ENCODE results near the gene CARD18. TPM values are rescaled to one million over a fixed set of nuclear protein-coding genes. Genes with fewer than 3 reads are reported as not detected.

Gene CARD18
- total RNA-seq, 4 donors from 2014 or later: not detected

- no peaks in the 10 kb centered on the region for H3K27me3 ChIP-seq
- intact Hi-C loops (cut with DNase I; ENCODE audit: low total_unique reads) (no loop called here), in situ Hi-C loops (cut with MboI; ENCODE audit: low pct_ligation_motif_present in 1 of 4, low pct_unique_long_range_greater_than_20kb in 1 of 4, low sequenced_read_pairs in 3 of 4) (no loop called here)
- no peaks in the 10 kb centered on the region for H3K4me1 ChIP-seq
- DNase-seq: no peak
- H3K9me3 ChIP-seq: no peaks in the 10 kb centered on the region
- no peak overlapping the region for H3K27ac ChIP-seq
- H3K36me3 ChIP-seq: no peaks in the 10 kb centered on the region
- no peak overlapping the region for H3K4me3 ChIP-seq
- TF ChIP-seq, protein P1, sequence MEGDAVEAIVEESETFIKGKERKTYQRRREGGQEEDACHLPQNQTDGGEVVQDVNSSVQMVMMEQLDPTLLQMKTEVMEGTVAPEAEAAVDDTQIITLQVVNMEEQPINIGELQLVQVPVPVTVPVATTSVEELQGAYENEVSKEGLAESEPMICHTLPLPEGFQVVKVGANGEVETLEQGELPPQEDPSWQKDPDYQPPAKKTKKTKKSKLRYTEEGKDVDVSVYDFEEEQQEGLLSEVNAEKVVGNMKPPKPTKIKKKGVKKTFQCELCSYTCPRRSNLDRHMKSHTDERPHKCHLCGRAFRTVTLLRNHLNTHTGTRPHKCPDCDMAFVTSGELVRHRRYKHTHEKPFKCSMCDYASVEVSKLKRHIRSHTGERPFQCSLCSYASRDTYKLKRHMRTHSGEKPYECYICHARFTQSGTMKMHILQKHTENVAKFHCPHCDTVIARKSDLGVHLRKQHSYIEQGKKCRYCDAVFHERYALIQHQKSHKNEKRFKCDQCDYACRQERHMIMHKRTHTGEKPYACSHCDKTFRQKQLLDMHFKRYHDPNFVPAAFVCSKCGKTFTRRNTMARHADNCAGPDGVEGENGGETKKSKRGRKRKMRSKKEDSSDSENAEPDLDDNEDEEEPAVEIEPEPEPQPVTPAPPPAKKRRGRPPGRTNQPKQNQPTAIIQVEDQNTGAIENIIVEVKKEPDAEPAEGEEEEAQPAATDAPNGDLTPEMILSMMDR (IDR thresholded peaks at IDR 0.05): no peak
- no peak for TF ChIP-seq EP300 (IDR thresholded peaks at IDR 0.05; ENCODE audit: low read depth)
- TF ChIP-seq POLR2AphosphoS5 (IDR thresholded peaks at IDR 0.05): no peak
- no peak for TF ChIP-seq POLR2A (IDR thresholded peaks at IDR 0.05)
- 66 to 74% methylated on average over 5 of the region's 5 CpGs for WGBS, 2 donors (ENCODE audit: low coverage in 1 of 2)
Measured at GRCh38 chr11:105179542-105180278, 40.1 kb upstream of the CARD18 start.

- TF ChIP-seq POLR2A (IDR thresholded peaks at IDR 0.05): no peak
- TF ChIP-seq, protein P1 (IDR thresholded peaks at IDR 0.05): no peak
- TF ChIP-seq POLR2AphosphoS5 (IDR thresholded peaks at IDR 0.05): no peak
- no peak for TF ChIP-seq EP300 (IDR thresholded peaks at IDR 0.05; ENCODE audit: low read depth)
- Histone ChIP-seq H3K9me3 (no peaks in the 10 kb centered on the region), H3K27ac (no peak overlapping the region), H3K4me1 (no peaks in the 10 kb centered on the region), H3K27me3 (no peaks in the 10 kb centered on the region), H3K36me3 (no peaks in the 10 kb centered on the region), H3K4me3 (no peak overlapping the region)
- DNase-seq: no peak
- in situ Hi-C loops (cut with MboI; ENCODE audit: low pct_ligation_motif_present in 1 of 4, low pct_unique_long_range_greater_than_20kb in 1 of 4, low sequenced_read_pairs in 3 of 4) (no loop called here), intact Hi-C loops (cut with DNase I; ENCODE audit: low total_unique reads) (no loop called here)
Measured at GRCh38 chr11:105177658-105178057, 38.1 kb upstream of the CARD18 start.

- Histone ChIP-seq H3K4me3 (no peak overlapping the region), H3K9me3 (peaks cover 0 to 6% of the 10 kb centered on the region in 2 donors), H3K4me1 (no peaks in the 10 kb centered on the region), H3K27me3 (no peaks in the 10 kb centered on the region), H3K36me3 (no peaks in the 10 kb centered on the region), H3K27ac (no peak overlapping the region)
- in situ Hi-C loops (cut with MboI; ENCODE audit: low pct_ligation_motif_present in 1 of 4, low pct_unique_long_range_greater_than_20kb in 1 of 4, low sequenced_read_pairs in 3 of 4) (no loop called here), intact Hi-C loops (cut with DNase I; ENCODE audit: low total_unique reads) (no loop called here)
- DNase-seq: no peak
- TF ChIP-seq, protein P1 (IDR thresholded peaks at IDR 0.05): no peak
- no peak for TF ChIP-seq EP300 (IDR thresholded peaks at IDR 0.05; ENCODE audit: low read depth)
Measured at GRCh38 chr11:105168457-105168856, 28.9 kb upstream of the CARD18 start.

DNA sequence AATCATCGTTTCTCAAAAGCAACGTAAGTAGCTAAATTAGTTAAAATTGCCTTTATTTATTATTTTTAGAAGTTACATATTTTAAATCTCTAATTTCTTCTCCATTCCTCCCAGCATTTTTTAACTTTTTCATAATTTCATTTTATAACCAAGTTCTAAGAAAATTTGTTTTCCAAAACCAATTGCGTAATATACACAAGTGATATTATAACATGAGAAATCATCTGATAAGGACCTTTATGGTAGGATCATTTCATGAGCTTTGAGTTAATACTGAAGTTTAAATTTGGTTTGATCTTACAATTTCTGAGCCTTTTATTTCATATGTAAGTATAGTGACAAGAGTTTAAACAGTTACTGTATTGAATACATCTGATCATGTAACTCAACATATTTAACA lies 27.7 kb upstream of the CARD18 start:
- TF ChIP-seq, protein P1 (IDR thresholded peaks at IDR 0.05): no peak
- TF ChIP-seq POLR2AphosphoS5 (IDR thresholded peaks at IDR 0.05): no peak
- TF ChIP-seq EP300 (IDR thresholded peaks at IDR 0.05; ENCODE audit: low read depth): no peak
- no peak for TF ChIP-seq POLR2A (IDR thresholded peaks at IDR 0.05)
- H3K27me3 ChIP-seq: no peaks in the 10 kb centered on the region
- H3K4me1 ChIP-seq: no peaks in the 10 kb centered on the region
- 97 to 100% methylated on average over 3 of the region's 3 CpGs for WGBS, 2 donors (ENCODE audit: low coverage in 1 of 2)
- intact Hi-C loops (cut with DNase I; ENCODE audit: low total_unique reads) (no loop called here), in situ Hi-C loops (cut with MboI; ENCODE audit: low pct_ligation_motif_present in 1 of 4, low pct_unique_long_range_greater_than_20kb in 1 of 4, low sequenced_read_pairs in 3 of 4) (no loop called here)
- H3K27ac ChIP-seq: no peak overlapping the region
- no peaks in the 10 kb centered on the region for H3K36me3 ChIP-seq
- H3K4me3 ChIP-seq: no peak overlapping the region
- no peak for DNase-seq
- peaks cover 0 to 6% of the 10 kb centered on the region in 2 donors for H3K9me3 ChIP-seq
